Esophagus muscularis mucosa (tissue), 4 donors: ENCODE results near the gene QARS1.

ENCODE experiments used
- EP300 ChIP-seq: sonication (generic); formaldehyde crosslinking; IDR thresholded peaks from one replicate; pipeline ENCODE4 v1.6.1; 2017; ENCODE audit warnings: antibody characterized with exemption
- POLR2A ChIP-seq: fragments of 450-650 bp; IDR thresholded peaks from one replicate; pipeline ENCODE4 v1.6.1; 2017; ENCODE audit warnings: antibody characterized with exemption, moderate library complexity, mild to moderate bottlenecking, low read depth
- POLR2AphosphoS5 ChIP-seq, 2 donors: sonication (generic); formaldehyde crosslinking; IDR thresholded peaks; one replicate each; pipeline ENCODE4 v1.6.1; 2017; ENCODE audit warnings: antibody characterized with exemption in 2 of 2
- TF ChIP-seq, protein P1 (sequence below), 3 experiments: fragments of 200-600 bp in 2 of 3; fragments of 450-650 bp in 1 of 3; sonication (generic) in 2 of 3; IDR thresholded peaks; one replicate each; pipeline ENCODE4 v1.5.1; 2017 to 2019; ENCODE audit warnings: antibody characterized with exemption in 3 of 3, mild to moderate bottlenecking in 2 of 3, moderate library complexity in 1 of 3

DNA sequence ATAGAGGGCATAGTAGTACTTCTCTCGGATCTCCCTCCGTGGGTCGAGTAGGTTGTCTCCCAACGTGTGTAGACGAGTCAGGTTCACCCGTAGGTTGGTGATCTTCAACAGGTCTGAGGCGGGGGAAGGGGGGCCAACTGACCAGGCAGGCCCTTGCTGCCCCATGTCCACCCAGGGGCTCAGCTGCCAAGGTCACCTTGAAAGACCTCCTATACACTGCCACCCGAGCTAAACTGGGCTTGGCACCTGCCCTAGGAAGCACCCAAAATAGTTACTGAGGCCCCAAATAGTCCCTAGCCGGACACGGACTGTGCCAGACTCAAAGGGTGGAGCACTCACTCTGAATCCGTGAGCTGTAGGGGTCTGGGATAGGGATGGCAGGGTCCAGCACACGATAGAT is 26.5 kb upstream of the QARS1 start:
- TF ChIP-seq POLR2A (no peak), POLR2AphosphoS5 (IDR thresholded peaks at IDR 0.05) (no peak), EP300 (no peak)
- TF ChIP-seq, protein P1, sequence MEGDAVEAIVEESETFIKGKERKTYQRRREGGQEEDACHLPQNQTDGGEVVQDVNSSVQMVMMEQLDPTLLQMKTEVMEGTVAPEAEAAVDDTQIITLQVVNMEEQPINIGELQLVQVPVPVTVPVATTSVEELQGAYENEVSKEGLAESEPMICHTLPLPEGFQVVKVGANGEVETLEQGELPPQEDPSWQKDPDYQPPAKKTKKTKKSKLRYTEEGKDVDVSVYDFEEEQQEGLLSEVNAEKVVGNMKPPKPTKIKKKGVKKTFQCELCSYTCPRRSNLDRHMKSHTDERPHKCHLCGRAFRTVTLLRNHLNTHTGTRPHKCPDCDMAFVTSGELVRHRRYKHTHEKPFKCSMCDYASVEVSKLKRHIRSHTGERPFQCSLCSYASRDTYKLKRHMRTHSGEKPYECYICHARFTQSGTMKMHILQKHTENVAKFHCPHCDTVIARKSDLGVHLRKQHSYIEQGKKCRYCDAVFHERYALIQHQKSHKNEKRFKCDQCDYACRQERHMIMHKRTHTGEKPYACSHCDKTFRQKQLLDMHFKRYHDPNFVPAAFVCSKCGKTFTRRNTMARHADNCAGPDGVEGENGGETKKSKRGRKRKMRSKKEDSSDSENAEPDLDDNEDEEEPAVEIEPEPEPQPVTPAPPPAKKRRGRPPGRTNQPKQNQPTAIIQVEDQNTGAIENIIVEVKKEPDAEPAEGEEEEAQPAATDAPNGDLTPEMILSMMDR (IDR thresholded peaks at IDR 0.05) = no peak
